ENCODE data around the gene PTDSS2. TPM values are rescaled to one million over a fixed set of nuclear protein-coding genes. Genes with fewer than 3 reads are reported as not detected.

The PTDSS2 gene
- total and polyA plus RNA-seq, 9 of the 15 experiments (the other 6 are each of a cell fraction or from before 2014, with no cell fraction given) = 0.45 to 53.9 (median 17.2) TPM

- Histone ChIP-seq H3K9me3 (replicated peaks; ENCODE audit: control insufficient read depth, insufficient read depth, low read depth, low read length) (peaks cover 2% of the 10 kb centered on the region; the same call in 1 of the 2 replicates), H3K36me3 (ENCODE audit: control insufficient read depth, insufficient read depth, low read length) (peaks cover 42% of the 10 kb centered on the region; the same call in 2 of the 3 replicates), H3K4me1 (replicated peaks in 1 of 2; ENCODE audit: control insufficient read depth in 2 of 2, insufficient read depth in 2 of 2, low read length in 2 of 2) (peaks cover 6 to 46% of the 10 kb centered on the region in 2 experiments; a peak in 3 of 5 replicates), H3K4me2 (ENCODE audit: insufficient read depth, low read length) (no peak overlapping the region), H2AFZ (ENCODE audit: low read depth, low read length) (no peak overlapping the region), H3K9me1 (ENCODE audit: control insufficient read depth, insufficient read depth, low read length) (no peaks in the 10 kb centered on the region), H3K9ac (ENCODE audit: insufficient read depth in 1 of 2, low read depth in 2 of 2, low read length in 2 of 2) (no peak overlapping the region; a peak in 1 of 4 replicates), H3K27me3 (ENCODE audit: control insufficient read depth in 2 of 2, insufficient read depth in 2 of 2, low read length in 2 of 2) (no peaks in the 10 kb centered on the region), H3K27ac (ENCODE audit: extremely low read depth, low read depth, low read length) (no peak overlapping the region), H3K79me2 (ENCODE audit: control insufficient read depth, insufficient read depth, low read length) (peaks cover 11% of the 10 kb centered on the region; the same call in 2 of the 3 replicates), H4K20me1 (replicated peaks; ENCODE audit: control insufficient read depth, insufficient read depth, low read length) (no peaks in the 10 kb centered on the region), H3K4me3 (no peak overlapping the region)
- no peak for FAIRE-seq
- TF ChIP-seq CHCHD3 (CRISPR knock-in tag; IDR thresholded peaks at IDR 0.05) (no peak), POLR2G (IDR thresholded peaks at IDR 0.05; ENCODE audit: low read depth, low read length) (peak; percentile 37; the same call in 1 of the 2 replicates)
- intact Hi-C loops (cut with micrococcal nuclease) = no loop called here
- ATAC-seq = no peak
- in situ Hi-C loops (cut with MboI) = no loop called here
- no peak for DNase-seq (ENCODE audit: extremely low read depth in 1 of 4, low spot score in 3 of 4)
- ChIA-PET CTCF (ENCODE audit: low intra/inter-chr PET ratio) (no interaction called here), POLR2A (interaction anchor here (1.2 kb wide), 1 partner anchor 11 kb away, joined by 4 read pairs; the partner anchor contains the start of gene SIGIRR)
- BruUV-seq (replicated peaks) = no TSS peak
- 95% methylated on average over 26 of the region's 27 CpGs for WGBS (ENCODE audit: insufficient coverage, low coverage, missing lambda C conversion rate)
Observed at GRCh38 chr11:403761-404431, 46.2 kb upstream of the PTDSS2 start.

GRCh38 chr11:404551-405264, 45.4 kb upstream of the PTDSS2 start:
- no peak for ATAC-seq
- H3K4me2 ChIP-seq (ENCODE audit: insufficient read depth, low read length) = no peak overlapping the region
- H4K20me1 ChIP-seq (replicated peaks; ENCODE audit: control insufficient read depth, insufficient read depth, low read length) = no peaks in the 10 kb centered on the region
- peaks cover 37% of the 10 kb centered on the region; the same call in 1 of the 3 replicates for H3K36me3 ChIP-seq (ENCODE audit: control insufficient read depth, insufficient read depth, low read length)
- H3K27ac ChIP-seq (ENCODE audit: extremely low read depth, low read depth, low read length) = no peak overlapping the region
- H3K79me2 ChIP-seq (ENCODE audit: control insufficient read depth, insufficient read depth, low read length) = peaks cover 11% of the 10 kb centered on the region; the same call in 2 of the 3 replicates
- H3K9ac ChIP-seq (ENCODE audit: insufficient read depth in 1 of 2, low read depth in 2 of 2, low read length in 2 of 2) = peak overlapping the region in 1 of 2 experiments; percentile 68; a peak in 2 of 4 replicates
- in situ Hi-C loops (cut with MboI) = no loop called here
- no peaks in the 10 kb centered on the region for H3K27me3 ChIP-seq (ENCODE audit: control insufficient read depth in 2 of 2, insufficient read depth in 2 of 2, low read length in 2 of 2)
- WGBS (ENCODE audit: insufficient coverage, low coverage, missing lambda C conversion rate) = 90% methylated on average over 11 of the region's 14 CpGs
- intact Hi-C loops (cut with micrococcal nuclease) = no loop called here
- H3K4me1 ChIP-seq (replicated peaks in 1 of 2; ENCODE audit: control insufficient read depth in 2 of 2, insufficient read depth in 2 of 2, low read length in 2 of 2) = peaks cover 6 to 54% of the 10 kb centered on the region in 2 experiments; a peak in 3 of 5 replicates
- TSS peak; percentile 88 for BruUV-seq (replicated peaks)
- ChIA-PET POLR2A (interaction anchor here (1.0 to 1.2 kb wide), 2 partner anchors 9 to 10 kb away, joined by 3 to 4 read pairs; partner anchors contain the start of gene SIGIRR), CTCF (ENCODE audit: low intra/inter-chr PET ratio) (interaction anchor here (0.6 kb wide), 1 partner anchor 36 kb away, joined by 3 read pairs; no protein-coding TSS in a partner anchor)
- no peak overlapping the region for H2AFZ ChIP-seq (ENCODE audit: low read depth, low read length)
- H3K4me3 ChIP-seq = no peak overlapping the region
- no peaks in the 10 kb centered on the region for H3K9me1 ChIP-seq (ENCODE audit: control insufficient read depth, insufficient read depth, low read length)
- no peak for DNase-seq (ENCODE audit: extremely low read depth in 1 of 4, low spot score in 3 of 4)
- no peak for FAIRE-seq
- H3K9me3 ChIP-seq (replicated peaks; ENCODE audit: control insufficient read depth, insufficient read depth, low read depth, low read length) = peaks cover under 1% of the 10 kb centered on the region; the same call in 1 of the 2 replicates
- TF ChIP-seq CBFA2T2 (conservative IDR thresholded peaks at IDR 0.05) (no peak), ZNF407 (IDR thresholded peaks at IDR 0.05; ENCODE audit: low read depth) (no peak), MTA3 (IDR thresholded peaks at IDR 0.05; ENCODE audit: borderline replicate concordance) (no peak)
